HG02759 (cell line): Measurements from ENCODE around the gene GANAB.
"Not testable (repeated sequence)": the region's sequence is repeated elsewhere in the genome, so short reads cannot be mapped to it uniquely, and the experiment has no call there.

Source experiments
- ATAC-seq: cut with Tn5 transposase; IDR thresholded peaks from one replicate; pipeline ENCODE4 v1.9.1; 2021; ENCODE audit warnings: mild to moderate bottlenecking, moderate library complexity; ENCODE audit not compliant: unreplicated experiment

The GANAB gene

DNA sequence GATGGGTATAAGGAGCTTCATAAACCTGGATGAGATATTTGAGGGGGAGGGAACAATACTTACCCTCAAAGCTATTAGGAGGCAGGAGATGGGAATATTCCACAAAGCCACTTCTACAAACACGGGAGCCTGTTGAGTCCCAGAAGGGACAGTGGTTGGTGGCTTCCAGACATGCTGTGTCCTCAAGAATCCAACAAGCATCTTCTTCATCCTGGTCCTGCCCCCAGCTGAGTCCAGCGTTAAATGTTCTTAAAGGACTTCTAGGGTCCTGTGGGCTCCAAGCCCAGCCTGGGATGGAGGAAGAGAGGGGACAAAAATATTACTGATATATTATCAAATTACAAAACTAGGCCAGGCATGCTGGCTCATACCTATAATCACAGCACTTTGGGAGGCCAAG is 21.0 kb upstream of the GANAB start:
- no peak for ATAC-seq

GRCh38 chr11:62666259-62666926 is 20.0 kb upstream of the GANAB start:
- no peak for ATAC-seq

DNA sequence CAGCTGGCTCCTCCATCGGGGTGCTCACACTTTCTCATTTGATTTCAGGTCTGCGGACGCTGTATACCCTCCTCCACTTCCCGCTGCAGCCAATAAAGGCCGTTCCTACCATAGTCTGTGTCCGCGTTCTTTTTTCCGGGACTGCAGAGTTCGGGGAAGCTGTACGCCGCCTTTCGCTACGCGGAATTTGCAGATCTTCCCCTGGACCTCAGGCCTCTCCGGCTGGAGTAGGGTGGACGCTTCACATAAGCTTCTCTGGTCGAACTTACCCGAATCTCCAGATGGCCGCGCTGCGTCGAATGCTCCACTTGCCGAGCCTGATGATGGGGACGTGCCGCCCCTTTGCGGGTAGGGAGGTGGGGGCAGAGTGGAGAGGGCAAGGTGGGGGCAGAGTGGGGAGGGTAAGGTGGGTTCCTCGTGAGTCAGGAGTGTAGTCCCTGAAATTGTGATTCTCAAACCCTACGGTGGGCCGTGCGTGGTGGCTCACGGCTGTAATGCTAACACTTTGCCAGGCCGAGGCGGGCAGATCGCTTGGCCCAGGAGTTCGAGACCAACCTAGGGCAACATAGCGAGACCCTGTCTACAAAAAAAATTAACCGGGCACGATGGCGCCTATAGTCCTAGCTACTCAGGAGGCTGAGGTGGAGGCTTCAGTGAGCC is 19.3 kb upstream of the GANAB start:
- peak; percentile 5 for ATAC-seq

DNA sequence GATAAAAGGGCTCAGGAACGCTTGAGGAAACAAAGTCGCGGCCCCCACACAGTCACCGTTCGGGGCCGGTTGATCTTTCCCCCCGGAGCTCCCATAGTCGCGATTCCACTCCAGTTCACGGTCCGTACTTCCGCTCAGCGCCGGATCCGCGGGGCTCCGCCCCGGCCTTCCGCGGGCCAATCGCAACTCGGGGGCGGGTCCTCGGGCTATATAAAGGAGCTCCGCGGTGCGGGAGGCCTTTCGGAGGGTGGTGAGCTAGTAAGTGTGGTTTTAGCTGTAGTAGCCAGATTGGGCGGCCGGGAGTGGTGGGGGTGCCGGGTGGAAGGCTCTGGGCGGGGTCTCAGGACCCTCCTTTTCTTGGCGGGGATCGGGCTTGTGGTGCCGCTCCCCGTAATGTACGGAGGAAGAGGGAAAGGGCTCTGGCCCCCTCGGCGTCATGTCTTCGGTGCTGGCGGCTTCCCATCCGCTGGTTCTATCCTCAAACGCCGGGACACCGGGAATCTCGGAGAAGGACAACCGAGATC is 18.7 kb upstream of the GANAB start, which contains the start of the genes C11orf98 and CSKMT:
Gene C11orf98, minus strand, starts transcription at position 136 of the 524 bp plus-strand sequence. Its CDS starts 41 bp downstream, at position 95.
Gene CSKMT, plus strand, starts transcription at position 238 of the 524 bp plus-strand sequence. CDS start 568 bp downstream, outside the sequence.
- ATAC-seq = peak; percentile 89

- peak; percentile 17 for ATAC-seq
Observed at GRCh38 chr11:62664405-62665074, 18.1 kb upstream of the GANAB start.

DNA sequence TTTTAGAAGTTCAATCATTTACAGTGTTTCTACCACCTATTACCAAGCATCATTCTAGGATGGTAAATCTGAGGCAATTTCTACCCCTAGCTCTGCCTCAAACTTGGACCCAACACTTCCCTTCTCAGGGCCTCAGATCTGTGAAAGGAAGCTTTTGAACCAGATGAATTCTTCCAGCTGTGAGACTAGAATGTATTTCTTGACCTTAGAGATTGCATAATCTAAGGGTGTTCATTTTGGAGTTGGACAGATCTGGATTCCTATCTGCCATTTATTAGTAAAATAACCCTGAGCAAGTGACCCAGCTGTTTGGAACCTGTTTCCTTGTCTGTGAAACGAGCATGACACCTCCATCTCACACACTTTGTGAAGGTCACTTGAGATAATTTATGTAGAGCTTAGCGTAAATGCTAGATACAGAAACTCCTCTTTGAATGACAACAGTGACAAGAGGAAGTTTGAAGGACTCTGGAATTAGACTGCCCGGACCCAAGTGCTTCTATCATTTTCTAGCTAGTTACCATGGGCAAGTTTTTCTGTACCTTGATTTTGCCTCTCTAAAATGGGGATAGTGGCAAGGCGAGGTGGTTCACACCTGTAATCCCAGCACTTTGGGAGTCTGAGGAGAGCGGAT is 10.5 kb upstream of the GANAB start:
- no peak for ATAC-seq

- ATAC-seq = no peak
Observed at GRCh38 chr11:62654297-62654696, 7.9 kb upstream of the GANAB start.

GRCh38 chr11:62652161-62653006 is 6.0 kb upstream of the GANAB start:
- no peak for ATAC-seq

GRCh38 chr11:62650283-62650682 is 3.9 kb upstream of the GANAB start:
- not testable (repeated sequence) for ATAC-seq

DNA sequence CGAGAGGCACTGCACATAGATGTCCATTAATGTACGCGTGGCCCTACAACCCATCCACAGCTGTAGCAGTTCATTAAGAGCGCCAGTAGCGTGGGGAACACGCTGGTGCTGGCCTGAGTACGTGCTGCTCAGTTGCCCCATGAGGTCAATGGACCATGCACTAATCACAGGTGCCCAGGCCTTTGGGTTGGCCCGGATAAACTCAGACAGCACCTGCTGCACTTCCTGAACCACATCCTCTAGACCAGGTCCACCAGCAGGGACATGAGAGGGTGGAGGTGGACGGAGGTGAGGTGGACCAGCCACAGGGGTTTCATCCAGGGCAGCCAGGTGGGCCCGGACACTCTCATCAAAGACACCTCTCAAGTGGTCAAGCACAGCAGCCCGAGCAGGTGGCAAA is 3.1 kb upstream of the GANAB start:
- no peak for ATAC-seq

GRCh38 chr11:62648967-62649364 is 2.6 kb upstream of the GANAB start:
- ATAC-seq = no peak

DNA sequence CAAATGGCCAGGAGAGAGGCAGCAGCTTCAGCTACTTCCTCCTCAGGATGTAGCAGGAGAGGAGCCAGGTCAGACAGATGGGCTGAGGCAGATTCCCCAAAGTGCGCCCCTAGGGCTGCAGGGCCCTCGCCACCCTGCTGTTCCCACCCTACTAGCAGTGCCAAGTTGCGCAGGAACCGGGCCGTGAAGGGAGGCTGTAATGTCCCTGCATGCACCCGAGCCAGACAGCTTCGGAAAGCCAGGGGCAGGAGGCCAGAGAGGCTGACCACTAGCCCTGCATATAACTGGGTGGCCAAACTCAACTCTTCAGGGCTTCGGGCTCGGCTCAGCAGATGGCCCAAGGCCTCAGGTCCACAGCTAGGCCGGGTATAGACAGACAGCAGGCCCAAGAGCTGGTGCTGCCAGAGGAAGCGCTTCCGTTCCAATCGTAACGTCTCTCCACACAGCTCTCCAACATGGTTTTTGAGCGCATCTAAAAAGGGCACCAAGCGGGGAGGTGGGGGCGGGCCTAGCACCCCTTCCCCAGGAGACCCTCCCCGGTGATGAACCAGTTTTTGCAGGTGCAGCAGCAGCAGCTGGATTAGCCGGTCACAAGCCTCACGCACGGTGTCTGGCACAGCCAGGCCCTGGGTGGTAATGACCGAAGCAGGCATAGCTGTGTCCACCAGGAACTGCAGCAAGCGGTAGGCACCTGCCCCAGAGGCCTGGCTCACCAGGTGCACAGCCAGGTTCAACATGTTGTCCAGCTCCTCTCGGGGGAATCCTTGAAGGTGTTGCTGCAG is 2.0 kb upstream of the GANAB start:
- no peak for ATAC-seq

DNA sequence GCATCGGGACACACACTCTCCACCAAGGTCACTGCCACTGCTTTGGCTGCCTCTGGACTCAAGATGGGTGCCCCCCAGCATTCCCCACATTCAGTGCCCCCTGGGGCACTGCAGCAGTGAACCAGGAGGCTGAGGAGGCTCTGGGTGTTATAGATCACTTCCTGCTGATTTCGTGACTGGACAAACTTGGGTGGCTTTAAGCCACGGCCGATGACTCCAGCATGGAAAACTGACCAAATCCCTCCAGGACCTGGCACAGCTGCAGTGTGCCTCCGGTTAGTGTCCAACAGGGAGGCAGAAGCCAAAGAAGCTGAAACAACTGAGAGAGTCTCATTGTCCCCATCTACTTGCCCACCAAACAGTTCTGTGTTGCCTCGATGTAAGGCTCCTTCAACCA is 1.2 kb upstream of the GANAB start:
- ATAC-seq = no peak

DNA sequence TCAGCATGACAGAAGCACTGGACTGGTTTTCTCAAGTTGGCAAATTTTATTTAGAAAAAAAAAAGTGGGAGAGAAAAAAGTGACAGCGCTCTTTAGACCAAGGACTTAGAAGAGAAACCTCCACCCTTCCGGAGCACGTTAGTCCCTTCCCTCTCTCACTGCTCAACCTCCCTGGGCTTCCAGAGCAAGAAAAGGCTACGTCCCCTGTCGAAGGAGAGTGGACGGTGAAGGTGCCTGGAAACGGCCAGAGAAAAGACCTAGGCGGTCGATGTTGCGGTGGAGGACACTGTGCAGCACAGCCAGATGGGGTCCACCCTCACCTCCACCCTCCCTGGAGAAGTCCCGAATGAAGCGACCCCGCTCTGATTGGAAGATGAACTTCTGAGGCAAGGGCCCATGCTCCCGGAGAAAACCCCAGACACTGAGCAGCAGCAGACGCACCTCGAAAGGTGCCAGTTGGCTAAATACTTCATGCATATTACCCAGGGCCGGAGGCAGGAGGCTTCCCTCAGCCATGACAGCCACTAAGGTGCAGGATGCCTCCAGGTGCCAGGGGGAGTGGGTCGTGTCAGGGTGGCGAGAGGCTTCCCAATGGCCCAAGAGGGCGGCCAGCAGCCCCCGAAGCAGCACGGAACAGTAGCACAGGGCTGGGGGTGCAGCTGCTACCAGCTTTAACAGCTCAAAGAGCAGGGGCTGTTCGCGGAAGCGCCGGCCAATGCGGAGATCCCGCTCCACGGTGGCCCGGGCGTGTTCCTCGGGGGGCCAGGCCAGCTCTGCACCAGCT is 604 bp upstream of the GANAB start:
- no peak for ATAC-seq

DNA sequence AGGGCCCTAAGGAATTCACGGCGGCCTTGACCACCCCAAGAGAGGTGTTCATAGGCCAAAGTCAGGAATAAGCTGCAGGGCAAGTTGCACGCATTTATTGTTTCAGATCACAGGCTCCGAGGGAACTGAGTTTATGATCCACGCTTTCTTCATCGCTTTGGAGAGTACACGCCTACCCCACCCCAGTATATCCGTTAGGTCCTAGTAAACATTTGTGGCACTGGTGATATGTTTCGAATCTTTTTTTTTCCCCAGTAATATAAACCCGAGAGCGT is 805 bp downstream of the GANAB start:
- peak; percentile 4 for ATAC-seq

DNA sequence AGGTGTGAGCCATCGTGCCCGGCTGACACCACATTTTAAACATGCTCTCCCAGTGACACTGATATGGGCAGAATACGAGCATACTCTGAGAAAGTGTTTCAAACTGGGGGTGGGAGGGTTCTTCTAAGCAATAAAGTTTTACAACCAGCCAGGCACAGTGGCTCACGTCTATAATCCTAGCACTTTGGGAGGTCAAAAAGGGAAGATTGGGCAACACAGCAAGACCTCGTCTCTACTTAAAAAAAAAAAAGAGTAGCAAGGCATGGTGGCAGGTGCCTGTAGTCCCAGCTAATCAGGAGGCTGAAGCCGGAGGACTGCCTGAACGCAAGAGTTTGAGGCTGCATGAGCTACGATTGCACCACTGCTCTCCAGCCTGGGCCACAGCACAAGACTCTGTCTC is 2.2 kb downstream of the GANAB start:
- no peak for ATAC-seq

DNA sequence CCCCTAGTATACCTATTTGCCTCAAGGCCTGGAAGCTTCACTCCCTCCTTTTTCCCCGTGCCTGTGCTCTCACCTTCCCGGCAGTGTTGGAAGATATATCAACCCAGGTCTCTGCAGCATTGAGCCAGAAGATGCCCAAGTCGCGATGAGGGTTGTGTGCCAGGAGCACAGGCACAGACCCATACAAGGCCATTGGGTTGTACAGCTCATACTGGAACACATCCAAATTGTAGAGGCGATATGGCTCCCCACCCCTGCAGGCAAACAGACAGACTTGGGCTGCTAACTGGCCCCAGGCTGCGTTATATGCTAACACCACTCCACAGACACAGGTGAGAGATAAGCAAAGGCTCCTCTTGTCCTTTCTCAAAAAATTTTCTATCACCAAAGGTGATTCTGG is 13.9 kb downstream of the GANAB start:
- no peak for ATAC-seq

GRCh38 chr11:62627713-62628112 is 18.7 kb downstream of the GANAB start:
- no peak for ATAC-seq

GRCh38 chr11:62622476-62623089 is 23.8 kb downstream of the GANAB start:
- no peak for ATAC-seq
